Naive thymus-derived CD4-positive, alpha-beta T cell (primary cell): ENCODE measurements around the gene BHMT. TPM values are rescaled to one million over a fixed set of nuclear protein-coding genes. Genes with fewer than 3 reads are reported as not detected.

Source experiments
- ATAC-seq: fragments of 150-1000 bp; cut with Tn5 transposase; 2 replicates; pipeline ENCODE4 v1.10.0; 2021; ENCODE audit warnings: mild to moderate bottlenecking, moderate library complexity
- CTCF ChIA-PET: fragments of 350-600 bp; sonication (Branson Sonifier 250); formaldehyde crosslinking; loops from one replicate; lab custom pipeline; 2021; ENCODE audit warnings: antibody characterized with exemption; lab: Charles Lee
- POLR2A ChIA-PET: fragments of 350-600 bp; sonication (Branson Sonifier 250); formaldehyde crosslinking; loops from one replicate; lab custom pipeline; 2021; ENCODE audit warnings: antibody characterized with exemption, inconsistent platforms; lab: Charles Lee
- DNase-seq, 9 donors: peaks; one replicate each; pipeline versions ENCODE4 v3.0.0 to v3.0.0-alpha.2; 2020 to 2022; ENCODE audit warnings: mixed read lengths in 1 of 9
- H3K27ac ChIP-seq: one replicate; pipeline ENCODE4 v1.7.0; 2013; ENCODE audit warnings: mild to moderate bottlenecking, low read depth, low read length, moderate library complexity
- H3K27me3 ChIP-seq, 2 donors: one replicate each; pipeline ENCODE4 v1.7.0; 2013; ENCODE audit warnings: low read length in 2 of 2, mild to moderate bottlenecking in 2 of 2, moderate library complexity in 2 of 2; ENCODE audit not compliant: control insufficient read depth in 2 of 2, insufficient read depth in 2 of 2
- H3K36me3 ChIP-seq, 3 experiments: 1 replicate in 2 of 3; 2 replicates in 1 of 3; pipeline ENCODE4 v1.7.0; 2013; ENCODE audit warnings: low read length in 3 of 3, mild to moderate bottlenecking in 3 of 3, moderate library complexity in 1 of 3; ENCODE audit not compliant: insufficient read depth in 3 of 3, control insufficient read depth in 2 of 3
- H3K4me1 ChIP-seq, 2 donors: one replicate each; pipeline ENCODE4 v1.7.0; 2013; ENCODE audit warnings: low read length in 2 of 2, mild to moderate bottlenecking in 2 of 2, moderate library complexity in 1 of 2; ENCODE audit not compliant: control insufficient read depth in 2 of 2, insufficient read depth in 2 of 2
- H3K4me3 ChIP-seq: 2 replicates; pipeline ENCODE4 v1.7.0; 2013; ENCODE audit warnings: mild to moderate bottlenecking, low read length
- H3K9me3 ChIP-seq, 3 experiments: 1 replicate in 2 of 3; 2 replicates in 1 of 3; pipeline ENCODE4 v1.7.0; 2013; ENCODE audit warnings: low read length in 3 of 3; ENCODE audit not compliant: control insufficient read depth in 2 of 3
- H3K27ac Mint-ChIP-seq, 9 donors: one replicate each; pipeline ENCODE4 v1.8.0; 2020 to 2022; ENCODE audit warnings: mixed read lengths in 9 of 9, mild to moderate bottlenecking in 8 of 9, moderate library complexity in 5 of 9, inconsistent platforms in 2 of 9
- H3K27me3 Mint-ChIP-seq, 5 donors: one replicate each; pipeline ENCODE4 v1.8.0; 2021 to 2022; ENCODE audit warnings: mixed read lengths in 5 of 5, mild to moderate bottlenecking in 1 of 5
- H3K36me3 Mint-ChIP-seq, 5 donors: one replicate each; pipeline ENCODE4 v1.8.0; 2020 to 2022; ENCODE audit warnings: mixed read lengths in 5 of 5, mild to moderate bottlenecking in 3 of 5, inconsistent platforms in 1 of 5
- H3K4me1 Mint-ChIP-seq, 7 donors: one replicate each; pipeline ENCODE4 v1.8.0; 2020 to 2022; ENCODE audit warnings: mixed read lengths in 7 of 7, mild to moderate bottlenecking in 3 of 7, inconsistent platforms in 1 of 7
- H3K4me3 Mint-ChIP-seq, 10 donors: one replicate each; pipeline ENCODE4 v1.8.0; 2020 to 2022; ENCODE audit warnings: mild to moderate bottlenecking in 10 of 10, mixed read lengths in 10 of 10, moderate library complexity in 6 of 10, inconsistent platforms in 2 of 10
- H3K9me3 Mint-ChIP-seq, 11 donors: one replicate each; pipeline ENCODE4 v1.8.0; 2020 to 2022; ENCODE audit warnings: mixed read lengths in 11 of 11, mild to moderate bottlenecking in 4 of 11, inconsistent platforms in 1 of 11, moderate library complexity in 1 of 11
- intact Hi-C, 2 donors: fragments of 100-400 bp; cut with micrococcal nuclease; formaldehyde crosslinking; loops; one replicate each; pipeline ENCODE4 v1.15.1; 2023
- polyA plus RNA-seq, 2 donors: library from polyadenylated mRNA; unstranded; fragments of 300-500 nt; fragmentation: Illumina TruSeq; gene quantifications; one replicate each; pipeline ENCODE4 v1.2.3, GENCODE V29; 2021
- total RNA-seq, 6 experiments: library from RNA in 5 of 6; stranded (reverse) in 5 of 6; gene quantifications; 1 replicate in 5 of 6; 2 replicates in 1 of 6; pipeline ENCODE4 v1.2.3 and lab custom pipeline; 2021 to 2026

BHMT gene
- total and polyA plus RNA-seq, 7 experiments from 2014 or later = not detected

GRCh38 chr5:79181419-79182022 is 69.9 kb downstream of the BHMT start:
- no peaks in the 10 kb centered on the region for H3K4me1 Mint-ChIP-seq
- no peaks in the 10 kb centered on the region for H3K36me3 Mint-ChIP-seq
- intact Hi-C loops = no loop called here
- no peaks in the 10 kb centered on the region for H3K9me3 Mint-ChIP-seq
- ATAC-seq = no peak
- H3K4me3 Mint-ChIP-seq = no peak overlapping the region
- H3K9me3 ChIP-seq = no peaks in the 10 kb centered on the region
- no peak overlapping the region for H3K4me3 ChIP-seq
- no peak overlapping the region for H3K27ac Mint-ChIP-seq
- no peaks in the 10 kb centered on the region for H3K27me3 ChIP-seq
- ChIA-PET POLR2A (no interaction called here), CTCF (no interaction called here)
- no peak for DNase-seq
- H3K4me1 ChIP-seq = no peaks in the 10 kb centered on the region
- no peak overlapping the region for H3K27ac ChIP-seq
- H3K27me3 Mint-ChIP-seq = no peaks in the 10 kb centered on the region
- no peaks in the 10 kb centered on the region for H3K36me3 ChIP-seq

Other genes with a start within 250 kb of the BHMT start
- 10 to 100 TPM in 1 of 5 experiments, 1 to 10 TPM in 4; 4.6 to 10.8 (median 5.3) TPM for gene ARSB, start 126.5 kb upstream of the BHMT start, total RNA-seq
- 1 to 10 TPM; 3.3 to 4.5 TPM for gene ARSB, start 126.5 kb upstream of the BHMT start, polyA plus RNA-seq
- gene DMGDH, start 42.1 kb upstream of the BHMT start, total RNA-seq = 1 to 10 TPM in 1 of 5 experiments, under 1 TPM in 3, not detected in 1; 0.58 to 2.1 (median 0.73) TPM
- under 1 TPM in 1 of 2 donors, not detected in 1; 0.35 TPM for gene DMGDH, start 42.1 kb upstream of the BHMT start, polyA plus RNA-seq
- gene BHMT2, start 42.0 kb upstream of the BHMT start, total RNA-seq = not detected
- gene BHMT2, start 42.0 kb upstream of the BHMT start, polyA plus RNA-seq = not detected
- 10 to 100 TPM in 4 of 5 experiments, 1 to 10 TPM in 1; 6.5 to 47.0 (median 24.2) TPM for gene JMY, start 124.3 kb downstream of the BHMT start, total RNA-seq
- gene JMY, start 124.3 kb downstream of the BHMT start, polyA plus RNA-seq = 1 to 10 TPM; 6.5 to 6.7 TPM